ENCODE data around the gene MTHFD2L.
"Not testable (repeated sequence)": the region's sequence is repeated elsewhere in the genome, so short reads cannot be mapped to it uniquely, and the experiment has no call there.

The MTHFD2L gene

GRCh38 chr4:74118600-74119338, 39.1 kb upstream of the MTHFD2L start:
- Histone ChIP-seq H3K9ac (ENCODE audit: low read length) (no peak overlapping the region), H3K27me3 (replicated peaks; ENCODE audit: control insufficient read depth, insufficient read depth, low read length) (no peaks in the 10 kb centered on the region)
- no peak for DNase-seq (ENCODE audit: low read depth)

GRCh38 chr4:74120086-74120485, 37.8 kb upstream of the MTHFD2L start:
- no peaks in the 10 kb centered on the region for H3K27me3 ChIP-seq (replicated peaks; ENCODE audit: control insufficient read depth, insufficient read depth, low read length)
- no peak overlapping the region for H3K9ac ChIP-seq (ENCODE audit: low read length)
- no peak overlapping the region for H3K4me3 ChIP-seq (ENCODE audit: low read length)
- no peaks in the 10 kb centered on the region for H3K36me3 ChIP-seq (ENCODE audit: control insufficient read depth, insufficient read depth, low read length, severe bottlenecking)
- H3K4me1 ChIP-seq (ENCODE audit: control insufficient read depth, insufficient read depth, low read length): peaks cover 27% of the 10 kb centered on the region
- no peaks in the 10 kb centered on the region for H3K9me3 ChIP-seq (ENCODE audit: control insufficient read depth, low read length)
- DNase-seq (ENCODE audit: low read depth): no peak

More at GRCh38 chr4:74118600-74119338, 39.1 kb upstream of the MTHFD2L start:
- Histone ChIP-seq H3K36me3 (ENCODE audit: control insufficient read depth, insufficient read depth, low read length, severe bottlenecking) (no peaks in the 10 kb centered on the region), H3K4me1 (ENCODE audit: control insufficient read depth, insufficient read depth, low read length) (peaks cover 27% of the 10 kb centered on the region), H3K4me3 (ENCODE audit: low read length) (no peak overlapping the region), H3K9me3 (ENCODE audit: control insufficient read depth, low read length) (no peaks in the 10 kb centered on the region)

- no peaks in the 10 kb centered on the region for H3K36me3 ChIP-seq (ENCODE audit: control insufficient read depth, insufficient read depth, low read length, severe bottlenecking)
- no peak overlapping the region for H3K9ac ChIP-seq (ENCODE audit: low read length)
- H3K4me3 ChIP-seq (ENCODE audit: low read length): no peak overlapping the region
- no peaks in the 10 kb centered on the region for H3K9me3 ChIP-seq (ENCODE audit: control insufficient read depth, low read length)
- no peaks in the 10 kb centered on the region for H3K27me3 ChIP-seq (replicated peaks; ENCODE audit: control insufficient read depth, insufficient read depth, low read length)
- DNase-seq (ENCODE audit: low read depth): no peak
- peaks cover 19% of the 10 kb centered on the region for H3K4me1 ChIP-seq (ENCODE audit: control insufficient read depth, insufficient read depth, low read length)
These were observed 36.0 kb upstream of the MTHFD2L start for GRCh38 chr4:74121643-74122579.

GRCh38 chr4:74123065-74123728, 34.7 kb upstream of the MTHFD2L start:
- Histone ChIP-seq H3K4me1 (ENCODE audit: control insufficient read depth, insufficient read depth, low read length) (peaks cover 12% of the 10 kb centered on the region), H3K9me3 (ENCODE audit: control insufficient read depth, low read length) (no peaks in the 10 kb centered on the region), H3K27me3 (replicated peaks; ENCODE audit: control insufficient read depth, insufficient read depth, low read length) (no peaks in the 10 kb centered on the region), H3K9ac (ENCODE audit: low read length) (no peak overlapping the region), H3K36me3 (ENCODE audit: control insufficient read depth, insufficient read depth, low read length, severe bottlenecking) (no peaks in the 10 kb centered on the region), H3K4me3 (ENCODE audit: low read length) (no peak overlapping the region)
- DNase-seq (ENCODE audit: low read depth): peak; percentile 92

GRCh38 chr4:74125029-74125428, 32.9 kb upstream of the MTHFD2L start:
- Histone ChIP-seq H3K9me3 (ENCODE audit: control insufficient read depth, low read length) (no peaks in the 10 kb centered on the region), H3K27me3 (replicated peaks; ENCODE audit: control insufficient read depth, insufficient read depth, low read length) (no peaks in the 10 kb centered on the region), H3K4me3 (ENCODE audit: low read length) (no peak overlapping the region), H3K36me3 (ENCODE audit: control insufficient read depth, insufficient read depth, low read length, severe bottlenecking) (no peaks in the 10 kb centered on the region), H3K4me1 (ENCODE audit: control insufficient read depth, insufficient read depth, low read length) (peaks cover 12% of the 10 kb centered on the region), H3K9ac (ENCODE audit: low read length) (no peak overlapping the region)
- no peak for DNase-seq (ENCODE audit: low read depth)

GRCh38 chr4:74127745-74128144, 30.2 kb upstream of the MTHFD2L start:
- H3K9me3 ChIP-seq (ENCODE audit: control insufficient read depth, low read length): peaks cover 3% of the 10 kb centered on the region
- H3K9ac ChIP-seq (ENCODE audit: low read length): no peak overlapping the region
- peaks cover 7% of the 10 kb centered on the region for H3K4me1 ChIP-seq (ENCODE audit: control insufficient read depth, insufficient read depth, low read length)
- H3K27me3 ChIP-seq (replicated peaks; ENCODE audit: control insufficient read depth, insufficient read depth, low read length): no peaks in the 10 kb centered on the region
- no peak for DNase-seq (ENCODE audit: low read depth)
- no peak overlapping the region for H3K4me3 ChIP-seq (ENCODE audit: low read length)
- no peaks in the 10 kb centered on the region for H3K36me3 ChIP-seq (ENCODE audit: control insufficient read depth, insufficient read depth, low read length, severe bottlenecking)

- H3K36me3 ChIP-seq (ENCODE audit: control insufficient read depth, insufficient read depth, low read length, severe bottlenecking); H3K4me1 ChIP-seq (ENCODE audit: control insufficient read depth, insufficient read depth, low read length); H3K4me3 ChIP-seq (ENCODE audit: low read length); H3K9me3 ChIP-seq (ENCODE audit: control insufficient read depth, low read length); DNase-seq (ENCODE audit: low read depth); H3K27me3 ChIP-seq (replicated peaks; ENCODE audit: control insufficient read depth, insufficient read depth, low read length); H3K9ac ChIP-seq (ENCODE audit: low read length): not testable (repeated sequence)
These were observed 27.1 kb upstream of the MTHFD2L start for GRCh38 chr4:74130843-74131242.

GRCh38 chr4:74132188-74132587, 25.7 kb upstream of the MTHFD2L start:
- H3K4me1 ChIP-seq (ENCODE audit: control insufficient read depth, insufficient read depth, low read length); DNase-seq (ENCODE audit: low read depth); H3K9ac ChIP-seq (ENCODE audit: low read length); H3K27me3 ChIP-seq (replicated peaks; ENCODE audit: control insufficient read depth, insufficient read depth, low read length); H3K9me3 ChIP-seq (ENCODE audit: control insufficient read depth, low read length); H3K36me3 ChIP-seq (ENCODE audit: control insufficient read depth, insufficient read depth, low read length, severe bottlenecking); H3K4me3 ChIP-seq (ENCODE audit: low read length): not testable (repeated sequence)

- H3K36me3 ChIP-seq (ENCODE audit: control insufficient read depth, insufficient read depth, low read length, severe bottlenecking): no peaks in the 10 kb centered on the region
- peaks cover 9% of the 10 kb centered on the region for H3K9me3 ChIP-seq (ENCODE audit: control insufficient read depth, low read length)
- no peak for DNase-seq (ENCODE audit: low read depth)
- H3K9ac ChIP-seq (ENCODE audit: low read length): no peak overlapping the region
- peaks cover 5% of the 10 kb centered on the region for H3K4me1 ChIP-seq (ENCODE audit: control insufficient read depth, insufficient read depth, low read length)
- no peak overlapping the region for H3K4me3 ChIP-seq (ENCODE audit: low read length)
- H3K27me3 ChIP-seq (replicated peaks; ENCODE audit: control insufficient read depth, insufficient read depth, low read length): no peaks in the 10 kb centered on the region
These were observed 25.0 kb upstream of the MTHFD2L start for GRCh38 chr4:74132944-74133343.

- H3K9me3 ChIP-seq (ENCODE audit: control insufficient read depth, low read length): peaks cover 9% of the 10 kb centered on the region
- H3K4me1 ChIP-seq (ENCODE audit: control insufficient read depth, insufficient read depth, low read length): peaks cover 5% of the 10 kb centered on the region
- DNase-seq (ENCODE audit: low read depth): peak; percentile 94
- H3K27me3 ChIP-seq (replicated peaks; ENCODE audit: control insufficient read depth, insufficient read depth, low read length): no peaks in the 10 kb centered on the region
- H3K9ac ChIP-seq (ENCODE audit: low read length): no peak overlapping the region
- H3K4me3 ChIP-seq (ENCODE audit: low read length): no peak overlapping the region
- H3K36me3 ChIP-seq (ENCODE audit: control insufficient read depth, insufficient read depth, low read length, severe bottlenecking): no peaks in the 10 kb centered on the region
These were observed 24.0 kb upstream of the MTHFD2L start for GRCh38 chr4:74133786-74134499.
